Hindlimb muscle (tissue), 1 donor: ENCODE results near the gene SEC63. TPM values are rescaled to one million over a fixed set of nuclear protein-coding genes. Genes with fewer than 3 reads are reported as not detected.
"Not testable (repeated sequence)": the region's sequence is repeated elsewhere in the genome, so short reads cannot be mapped to it uniquely, and the experiment has no call there.

Source experiments
- DNase-seq: peaks from one replicate; pipeline ENCODE4 v3.0.0-alpha.2; 2013
- polyA plus RNA-seq: library from polyadenylated mRNA; unstranded; fragments of 120-200 nt; gene quantifications from one replicate; pipeline ENCODE4 v1.2.1, GENCODE V29; 2013; ENCODE audit not compliant: insufficient read length

The SEC63 gene
- polyA plus RNA-seq, 1 donor = 67.0 TPM

GRCh38 chr6:107860144-107860543, 97.9 kb downstream of the SEC63 start:
- not testable (repeated sequence) for DNase-seq

- no peak for DNase-seq
Measured at GRCh38 chr6:107853230-107853629, 104.8 kb downstream of the SEC63 start.

- DNase-seq = no peak
Measured at GRCh38 chr6:107849325-107849724, 108.7 kb downstream of the SEC63 start.

GRCh38 chr6:107847844-107848802, 109.9 kb downstream of the SEC63 start:
- peak; percentile 85 for DNase-seq

GRCh38 chr6:107846262-107846795, 111.7 kb downstream of the SEC63 start:
- no peak for DNase-seq

GRCh38 chr6:107845777-107846176, 112.2 kb downstream of the SEC63 start:
- DNase-seq = no peak

GRCh38 chr6:107843400-107843799, 114.6 kb downstream of the SEC63 start:
- no peak for DNase-seq

- no peak for DNase-seq
Measured at GRCh38 chr6:107841275-107841670, 116.7 kb downstream of the SEC63 start.

- no peak for DNase-seq
Measured at GRCh38 chr6:107840636-107841274, 117.3 kb downstream of the SEC63 start.

GRCh38 chr6:107833136-107833535, 124.9 kb downstream of the SEC63 start:
- DNase-seq = no peak

- no peak for DNase-seq
Measured at GRCh38 chr6:107832151-107833056, 125.6 kb downstream of the SEC63 start.

GRCh38 chr6:107830060-107830459, 127.9 kb downstream of the SEC63 start:
- DNase-seq = no peak

- no peak for DNase-seq
Measured at GRCh38 chr6:107827541-107827940, 130.5 kb downstream of the SEC63 start.

GRCh38 chr6:107823047-107823557, 134.9 kb downstream of the SEC63 start:
- no peak for DNase-seq

- no peak for DNase-seq
Measured at GRCh38 chr6:107822176-107823046, 135.6 kb downstream of the SEC63 start.

- no peak for DNase-seq
Measured at GRCh38 chr6:107821591-107821990, 136.4 kb downstream of the SEC63 start.

- no peak for DNase-seq
Measured at GRCh38 chr6:107820338-107821261, 137.4 kb downstream of the SEC63 start.

- no peak for DNase-seq
Measured at GRCh38 chr6:107819964-107820337, 138.1 kb downstream of the SEC63 start.

- DNase-seq = no peak
Measured at GRCh38 chr6:107819217-107819616, 138.8 kb downstream of the SEC63 start.

- no peak for DNase-seq
Measured at GRCh38 chr6:107818272-107818671, 139.7 kb downstream of the SEC63 start.
